Fibroblast of lung (primary cell): ENCODE results near the gene EIF4B. TPM values are rescaled to one million over a fixed set of nuclear protein-coding genes. Genes with fewer than 3 reads are reported as not detected.
A peak's percentile ranks its signal among the peaks of the same experiment; 100 is the strongest.

Experiments used
- DNase-seq, 2 donors: peaks; one replicate each; pipeline versions ENCODE4 v3.0.0 to v3.0.0-alpha.2; 2010; ENCODE audit warnings: low read depth in 2 of 2
- H2AFZ ChIP-seq: 2 replicates; pipeline ENCODE4 v1.5.1; 2012; ENCODE audit warnings: low read length, control low read depth, inconsistent platforms
- H3K27ac ChIP-seq: 2 replicates; pipeline ENCODE4 v1.5.1; 2011; ENCODE audit warnings: low read length, control low read depth; ENCODE audit not compliant: insufficient read depth
- H3K27me3 ChIP-seq: 2 replicates; pipeline ENCODE4 v1.5.1; 2011; ENCODE audit warnings: mild to moderate bottlenecking, low read length; ENCODE audit not compliant: control insufficient read depth, insufficient read depth
- H3K36me3 ChIP-seq: 2 replicates; pipeline ENCODE4 v1.5.1; 2011; ENCODE audit warnings: low read length; ENCODE audit not compliant: control insufficient read depth, insufficient read depth
- H3K4me1 ChIP-seq: 2 replicates; pipeline ENCODE4 v1.5.1; 2011; ENCODE audit warnings: low read length; ENCODE audit not compliant: control insufficient read depth, insufficient read depth; ENCODE audit errors: extremely low read depth
- H3K4me2 ChIP-seq: 2 replicates; pipeline ENCODE4 v1.5.1; 2011; ENCODE audit warnings: low read length, control low read depth; ENCODE audit not compliant: insufficient read depth; ENCODE audit errors: extremely low read depth
- H3K4me3 ChIP-seq, 4 experiments: fragments of 200-600 bp in 1 of 4; sonication (generic) in 1 of 4; replicated peaks in 1 of 4; 2 replicates each; pipeline ENCODE4 v1.5.1; 2011 to 2016; ENCODE audit warnings: low read length in 4 of 4, low read depth in 3 of 4, mild to moderate bottlenecking in 3 of 4, control low read depth in 2 of 4, inconsistent platforms in 1 of 4, mixed read lengths in 1 of 4; ENCODE audit not compliant: insufficient read depth in 1 of 4; ENCODE audit errors: control extremely low read depth in 1 of 4
- H3K79me2 ChIP-seq: 2 replicates; pipeline ENCODE4 v1.5.1; 2012; ENCODE audit warnings: mild to moderate bottlenecking, low read length, inconsistent platforms; ENCODE audit not compliant: control insufficient read depth, insufficient read depth
- H3K9ac ChIP-seq: 2 replicates; pipeline ENCODE4 v1.5.1; 2011; ENCODE audit warnings: mild to moderate bottlenecking, low read length, control low read depth; ENCODE audit not compliant: insufficient read depth
- H3K9me3 ChIP-seq: 2 replicates; pipeline ENCODE4 v1.5.1; 2012; ENCODE audit warnings: low read depth, low read length; ENCODE audit not compliant: control insufficient read depth, insufficient read depth
- H4K20me1 ChIP-seq: 2 replicates; pipeline ENCODE4 v1.5.1; 2011; ENCODE audit warnings: low read length; ENCODE audit not compliant: control insufficient read depth, insufficient read depth; ENCODE audit errors: extremely low read depth
- EZH2 ChIP-seq: IDR thresholded peaks from 2 replicates; pipeline ENCODE4 v1.5.1; 2012; ENCODE audit warnings: low read length, control low read depth, mild to moderate bottlenecking; ENCODE audit errors: missing control alignments
- polyA plus RNA-seq, 2 donors: library from polyadenylated mRNA; depleted of rRNA in 1 of 2; stranded (reverse) in 1 of 2; unstranded in 1 of 2; fragments of >200 nt; gene quantifications; 2 replicates each; pipeline ENCODE4 v1.2.1, GENCODE V29; 2011 to 2012; ENCODE audit warnings: missing spikeins in 1 of 2
- total RNA-seq: library from RNA; depleted of rRNA; stranded (reverse); fragments of >200 nt; gene quantifications from 2 replicates; pipeline ENCODE4 v1.2.1, GENCODE V29; 2014
- TF ChIP-seq, protein P1 (sequence below), 2 donors: IDR thresholded peaks in 1 of 2; conservative IDR thresholded peaks in 1 of 2; 1 replicate in 1 of 2; 2 replicates in 1 of 2; pipeline ENCODE4 v1.5.1; 2011 to 2012; ENCODE audit warnings: low read length in 2 of 2, control low read depth in 1 of 2, inconsistent platforms in 1 of 2, low read depth in 1 of 2, mild to moderate bottlenecking in 1 of 2

EIF4B gene
- total and polyA plus RNA-seq, 2 donors (not counting 1 experiment from before 2014, with no cell fraction given): 466 to 1,180 TPM

DNA sequence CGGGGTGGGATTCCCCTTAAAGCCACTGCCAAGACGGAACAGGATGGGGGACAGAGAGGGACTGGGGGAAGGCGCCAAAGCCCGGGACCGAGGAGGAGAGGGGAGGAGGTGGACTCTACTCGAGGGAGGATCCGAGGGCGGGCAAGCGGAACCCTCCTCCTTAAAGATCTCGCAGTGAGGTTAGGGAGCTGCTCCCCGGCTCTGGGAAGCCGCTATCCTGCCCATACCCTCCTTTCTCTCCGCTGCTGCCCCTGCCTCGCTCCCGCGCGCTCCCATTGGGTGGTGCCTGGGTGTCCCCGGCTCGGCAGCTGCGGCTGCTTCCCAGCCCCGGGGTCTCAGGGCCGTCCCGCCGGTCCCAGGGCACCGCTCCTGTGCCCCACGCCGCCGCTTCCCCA is 40.9 kb upstream of the EIF4B start:
- DNase-seq: no peak
- H3K36me3 ChIP-seq: no peaks in the 10 kb centered on the region
- no peak overlapping the region for H3K4me3 ChIP-seq
- no peak overlapping the region for H3K9ac ChIP-seq
- peak overlapping the region; percentile 44 for H2AFZ ChIP-seq
- H3K27ac ChIP-seq: no peak overlapping the region
- H3K4me2 ChIP-seq: peak overlapping the region; percentile 44
- no peaks in the 10 kb centered on the region for H4K20me1 ChIP-seq
- peak; percentile 57 for TF ChIP-seq EZH2
- TF ChIP-seq, protein P1, sequence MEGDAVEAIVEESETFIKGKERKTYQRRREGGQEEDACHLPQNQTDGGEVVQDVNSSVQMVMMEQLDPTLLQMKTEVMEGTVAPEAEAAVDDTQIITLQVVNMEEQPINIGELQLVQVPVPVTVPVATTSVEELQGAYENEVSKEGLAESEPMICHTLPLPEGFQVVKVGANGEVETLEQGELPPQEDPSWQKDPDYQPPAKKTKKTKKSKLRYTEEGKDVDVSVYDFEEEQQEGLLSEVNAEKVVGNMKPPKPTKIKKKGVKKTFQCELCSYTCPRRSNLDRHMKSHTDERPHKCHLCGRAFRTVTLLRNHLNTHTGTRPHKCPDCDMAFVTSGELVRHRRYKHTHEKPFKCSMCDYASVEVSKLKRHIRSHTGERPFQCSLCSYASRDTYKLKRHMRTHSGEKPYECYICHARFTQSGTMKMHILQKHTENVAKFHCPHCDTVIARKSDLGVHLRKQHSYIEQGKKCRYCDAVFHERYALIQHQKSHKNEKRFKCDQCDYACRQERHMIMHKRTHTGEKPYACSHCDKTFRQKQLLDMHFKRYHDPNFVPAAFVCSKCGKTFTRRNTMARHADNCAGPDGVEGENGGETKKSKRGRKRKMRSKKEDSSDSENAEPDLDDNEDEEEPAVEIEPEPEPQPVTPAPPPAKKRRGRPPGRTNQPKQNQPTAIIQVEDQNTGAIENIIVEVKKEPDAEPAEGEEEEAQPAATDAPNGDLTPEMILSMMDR (conservative IDR thresholded peaks at IDR 0.05 in 1 of 2, IDR thresholded peaks at IDR 0.05 in 1 of 2; ENCODE audit: low read depth in 1 of 2, low read length in 2 of 2): no peak
- H3K27me3 ChIP-seq: no peaks in the 10 kb centered on the region
- no peaks in the 10 kb centered on the region for H3K9me3 ChIP-seq
- H3K4me1 ChIP-seq: no peaks in the 10 kb centered on the region
- H3K79me2 ChIP-seq: no peaks in the 10 kb centered on the region

DNA sequence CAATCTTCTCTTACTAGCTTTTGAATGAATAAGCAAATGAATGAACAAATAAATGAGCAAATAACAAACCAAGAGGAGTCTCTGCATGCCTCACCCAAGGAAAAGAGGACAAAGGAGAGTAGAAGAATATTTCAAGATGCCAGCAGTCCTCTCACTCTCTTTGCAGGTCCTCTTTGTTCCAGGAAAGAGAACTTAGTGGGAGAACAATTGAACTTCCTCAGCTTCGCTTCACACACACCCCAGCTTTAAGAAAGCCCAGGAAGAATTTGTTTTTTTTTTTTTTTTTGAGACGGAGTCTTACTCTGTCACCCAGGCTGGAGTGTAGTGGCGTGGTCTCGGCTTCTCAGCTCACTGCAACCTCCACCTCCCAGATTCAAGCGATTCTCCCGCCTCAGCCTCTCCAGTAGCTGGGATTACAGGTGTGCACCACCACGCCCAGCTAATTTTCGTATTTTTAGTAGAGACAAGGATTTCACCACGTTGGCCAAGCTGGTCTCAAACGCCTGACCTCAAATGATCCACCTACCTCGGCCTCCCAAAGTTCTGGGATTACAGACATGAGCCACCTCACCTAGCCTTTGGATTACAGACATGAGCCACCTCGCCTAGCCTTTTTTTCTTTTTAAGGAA is 37.0 kb upstream of the EIF4B start:
- TF ChIP-seq, protein P1 (conservative IDR thresholded peaks at IDR 0.05 in 1 of 2, IDR thresholded peaks at IDR 0.05 in 1 of 2; ENCODE audit: low read depth in 1 of 2, low read length in 2 of 2): no peak
- TF ChIP-seq EZH2: no peak
- Histone ChIP-seq H3K27me3 (no peaks in the 10 kb centered on the region), H3K9me3 (no peaks in the 10 kb centered on the region), H4K20me1 (no peaks in the 10 kb centered on the region), H3K4me2 (no peak overlapping the region), H3K27ac (no peak overlapping the region), H3K36me3 (no peaks in the 10 kb centered on the region), H3K4me1 (peaks cover 2% of the 10 kb centered on the region), H3K79me2 (no peaks in the 10 kb centered on the region), H2AFZ (no peak overlapping the region), H3K9ac (no peak overlapping the region), H3K4me3 (no peak overlapping the region)
- no peak for DNase-seq

- H2AFZ ChIP-seq: no peak overlapping the region
- no peak for DNase-seq
- no peak overlapping the region for H3K4me3 ChIP-seq
- no peak overlapping the region for H3K27ac ChIP-seq
- no peak for TF ChIP-seq EZH2
- TF ChIP-seq, protein P1 (conservative IDR thresholded peaks at IDR 0.05 in 1 of 2, IDR thresholded peaks at IDR 0.05 in 1 of 2; ENCODE audit: low read depth in 1 of 2, low read length in 2 of 2): no peak
- no peak overlapping the region for H3K4me2 ChIP-seq
- H3K79me2 ChIP-seq: no peaks in the 10 kb centered on the region
- H3K4me1 ChIP-seq: peaks cover 3% of the 10 kb centered on the region
- H3K9ac ChIP-seq: no peak overlapping the region
- no peaks in the 10 kb centered on the region for H3K27me3 ChIP-seq
- H3K36me3 ChIP-seq: no peaks in the 10 kb centered on the region
- no peaks in the 10 kb centered on the region for H4K20me1 ChIP-seq
- H3K9me3 ChIP-seq: no peaks in the 10 kb centered on the region
These were observed 36.3 kb upstream of the EIF4B start for GRCh38 chr12:52969828-52970569.
